K562 (cell line): ENCODE measurements around the gene PACS1. TPM values are rescaled to one million over a fixed set of nuclear protein-coding genes. Genes with fewer than 3 reads are reported as not detected.

ENCODE experiments used
- CBX3 ChIP-seq, 2 experiments: IDR thresholded peaks; 1 replicate in 1 of 2; 2 replicates in 1 of 2; pipeline ENCODE4 v1.6.1; 2012; ENCODE audit warnings: inconsistent platforms in 2 of 2, low read length in 2 of 2, borderline replicate concordance in 1 of 2, control low read depth in 1 of 2
- CEBPG ChIP-seq, 3 experiments: fragments of 200-800 bp in 1 of 3; sonication (Bioruptor generic) in 1 of 3; sonication (generic) in 1 of 3; formaldehyde crosslinking in 1 of 3; IDR thresholded peaks in 2 of 3; conservative IDR thresholded peaks in 1 of 3; 2 replicates each; pipeline versions ENCODE4 v1.6.1 to v1.8.0; 2016 to 2022; ENCODE audit warnings: missing compliant biosample characterization in 2 of 3, missing genetic modification characterization in 2 of 3, mild to moderate bottlenecking in 1 of 3, missing genetic modification reagents in 1 of 3
- CHD1 ChIP-seq: fragments of 200-600 bp; sonication (generic); IDR thresholded peaks from one replicate; pipeline ENCODE4 v1.6.1; 2012; ENCODE audit warnings: mild to moderate bottlenecking, moderate library complexity, low read length, inconsistent platforms
- DDX20 ChIP-seq: fragments of 450-650 bp; IDR thresholded peaks from 2 replicates; pipeline ENCODE4 v1.6.1; 2016; ENCODE audit warnings: missing genetic modification characterization, low read depth, mild to moderate bottlenecking, missing compliant biosample characterization, moderate library complexity
- GTF3C2 ChIP-seq: IDR thresholded peaks from 3 replicates; pipeline ENCODE4 v1.6.1; 2011; ENCODE audit warnings: borderline replicate concordance, mild to moderate bottlenecking, moderate library complexity; ENCODE audit not compliant: insufficient read length; ENCODE audit errors: extremely low read depth
- HDAC3 ChIP-seq: fragments of 450-650 bp; IDR thresholded peaks from 2 replicates; pipeline ENCODE4 v1.6.1; 2018; ENCODE audit warnings: borderline replicate concordance, mild to moderate bottlenecking, moderate library complexity; ENCODE audit not compliant: partially characterized antibody
- KLF1 ChIP-seq: fragments of 450-650 bp; IDR thresholded peaks from 2 replicates; pipeline ENCODE4 v1.6.1; 2016; ENCODE audit warnings: missing genetic modification characterization, missing compliant biosample characterization
- NCOA2 ChIP-seq, 2 experiments: fragments of 450-650 bp; IDR thresholded peaks; 2 replicates each; pipeline ENCODE4 v1.6.1; 2018; ENCODE audit warnings: mild to moderate bottlenecking in 2 of 2, moderate library complexity in 1 of 2; ENCODE audit not compliant: partially characterized antibody in 2 of 2
- RAD21 ChIP-seq, 2 experiments: fragments of 250-450 bp in 1 of 2; fragments of 450-650 bp in 1 of 2; sonication (Bioruptor Pico) in 1 of 2; formaldehyde crosslinking in 1 of 2; IDR thresholded peaks in 1 of 2; conservative IDR thresholded peaks in 1 of 2; 2 replicates each; pipeline versions ENCODE4 v1.4.0 to v1.8.0; 2020 to 2022; ENCODE audit warnings: mild to moderate bottlenecking in 2 of 2, moderate library complexity in 1 of 2
- SMAD2 ChIP-seq: fragments of 150-350 bp; IDR thresholded peaks from 2 replicates; pipeline ENCODE4 v1.6.1; 2014; ENCODE audit warnings: low read depth, mild to moderate bottlenecking, low read length
- SMARCB1 ChIP-seq: IDR thresholded peaks from 2 replicates; pipeline ENCODE4 v1.6.1; 2011; ENCODE audit warnings: improper control_type of control experiment, low read depth; ENCODE audit not compliant: insufficient read length
- ZKSCAN1 ChIP-seq: fragments of 150-350 bp; IDR thresholded peaks from 2 replicates; pipeline ENCODE4 v1.6.1; 2016; ENCODE audit warnings: low read depth, low read length
- ZNF24 ChIP-seq: fragments of 450-650 bp; IDR thresholded peaks from 2 replicates; pipeline ENCODE4 v1.6.1; 2016
- ZNF431 ChIP-seq: sonication (generic); formaldehyde crosslinking; IDR thresholded peaks from 2 replicates; pipeline ENCODE4 v1.8.0; 2022; ENCODE audit warnings: mild to moderate bottlenecking, missing genetic modification reagents
- polyA plus RNA-seq, 8 experiments: library from polyadenylated mRNA; depleted of rRNA in 4 of 8; stranded (reverse) in 5 of 8; unstranded in 3 of 8; fragments of >200 nt; fragmentation: Nextera tagmentation in 2 of 8; fragmentation: Illumina TruSeq in 1 of 8; extraction: Ambion mirVana in 2 of 8; extraction: Trizol in 1 of 8; gene quantifications; 2 replicates each; pipeline versions ENCODE4 v1.2.1 to v1.2.3, GENCODE V29; 2011 to 2014; ENCODE audit warnings: inconsistent platforms in 1 of 8, missing spikeins in 1 of 8
- total RNA-seq, 7 experiments: library from RNA; depleted of rRNA in 6 of 7; stranded (reverse); fragments of >200 nt in 6 of 7; fragmentation: Illumina TruSeq in 2 of 7; extraction: Trizol in 2 of 7; gene quantifications; 2 replicates each; pipeline versions ENCODE4 v1.2.1 to v1.2.3, GENCODE V29; 2011 to 2021; ENCODE audit warnings: low replicate concordance in 1 of 7
- TF ChIP-seq, protein P1 (sequence below): sonication (generic); formaldehyde crosslinking; IDR thresholded peaks from 2 replicates; pipeline ENCODE4 v1.8.1; 2023; ENCODE audit warnings: missing genetic modification reagents, mild to moderate bottlenecking, borderline replicate concordance
- TF ChIP-seq, protein P2 (sequence below): fragments of 200-400 bp; formaldehyde crosslinking; IDR thresholded peaks from 2 replicates; pipeline ENCODE4 v1.6.1; 2017; ENCODE audit warnings: mild to moderate bottlenecking, low read depth, low read length, moderate library complexity

Gene PACS1
- total and polyA plus RNA-seq, 9 of the 15 experiments (the other 6 are each of a cell fraction or from before 2014, with no cell fraction given): 0.34 to 28.1 (median 8.5) TPM

DNA sequence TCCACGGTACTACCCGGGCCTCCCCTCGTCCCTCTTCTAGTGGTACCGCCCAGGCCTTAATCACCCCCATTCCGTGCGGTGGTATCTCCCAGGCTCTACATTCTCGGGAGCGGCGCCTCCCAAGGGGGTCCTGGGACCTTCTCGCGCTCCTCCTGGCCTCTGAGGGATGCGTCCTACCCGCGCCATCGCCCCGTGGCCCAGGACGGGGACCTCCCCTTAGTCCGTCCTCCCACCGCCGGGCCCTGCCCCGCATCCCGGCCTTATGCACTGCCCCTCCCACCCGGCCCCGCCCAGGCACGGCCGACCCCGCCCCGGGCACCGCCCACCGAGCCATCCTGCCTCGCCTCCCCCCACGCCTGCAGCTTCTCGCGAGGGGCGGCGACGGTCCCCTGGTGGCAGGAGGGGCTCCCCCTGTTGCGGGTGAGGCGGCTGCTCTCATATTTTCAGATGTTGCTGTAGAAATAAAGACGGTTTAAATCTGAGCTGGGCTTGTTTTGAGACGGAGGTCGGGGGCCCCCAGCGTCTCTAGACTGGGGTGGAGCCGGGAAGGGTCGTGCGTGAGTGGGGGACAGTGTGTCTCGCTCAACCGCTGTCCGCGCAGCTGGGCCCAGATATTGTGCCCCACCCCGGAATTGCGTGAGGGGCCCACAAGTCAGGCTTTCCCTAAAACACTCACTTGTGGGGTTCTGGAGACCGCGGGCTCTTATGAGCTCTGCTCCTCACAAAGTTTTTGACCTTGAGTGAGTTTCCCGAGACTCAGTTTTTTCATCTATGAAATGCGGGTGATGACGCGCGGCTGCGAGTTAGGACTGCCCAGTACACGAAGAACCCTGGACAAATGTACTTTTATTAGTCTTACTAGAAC, 197.5 kb downstream of the PACS1 start (continued):
- TF ChIP-seq, protein P1, sequence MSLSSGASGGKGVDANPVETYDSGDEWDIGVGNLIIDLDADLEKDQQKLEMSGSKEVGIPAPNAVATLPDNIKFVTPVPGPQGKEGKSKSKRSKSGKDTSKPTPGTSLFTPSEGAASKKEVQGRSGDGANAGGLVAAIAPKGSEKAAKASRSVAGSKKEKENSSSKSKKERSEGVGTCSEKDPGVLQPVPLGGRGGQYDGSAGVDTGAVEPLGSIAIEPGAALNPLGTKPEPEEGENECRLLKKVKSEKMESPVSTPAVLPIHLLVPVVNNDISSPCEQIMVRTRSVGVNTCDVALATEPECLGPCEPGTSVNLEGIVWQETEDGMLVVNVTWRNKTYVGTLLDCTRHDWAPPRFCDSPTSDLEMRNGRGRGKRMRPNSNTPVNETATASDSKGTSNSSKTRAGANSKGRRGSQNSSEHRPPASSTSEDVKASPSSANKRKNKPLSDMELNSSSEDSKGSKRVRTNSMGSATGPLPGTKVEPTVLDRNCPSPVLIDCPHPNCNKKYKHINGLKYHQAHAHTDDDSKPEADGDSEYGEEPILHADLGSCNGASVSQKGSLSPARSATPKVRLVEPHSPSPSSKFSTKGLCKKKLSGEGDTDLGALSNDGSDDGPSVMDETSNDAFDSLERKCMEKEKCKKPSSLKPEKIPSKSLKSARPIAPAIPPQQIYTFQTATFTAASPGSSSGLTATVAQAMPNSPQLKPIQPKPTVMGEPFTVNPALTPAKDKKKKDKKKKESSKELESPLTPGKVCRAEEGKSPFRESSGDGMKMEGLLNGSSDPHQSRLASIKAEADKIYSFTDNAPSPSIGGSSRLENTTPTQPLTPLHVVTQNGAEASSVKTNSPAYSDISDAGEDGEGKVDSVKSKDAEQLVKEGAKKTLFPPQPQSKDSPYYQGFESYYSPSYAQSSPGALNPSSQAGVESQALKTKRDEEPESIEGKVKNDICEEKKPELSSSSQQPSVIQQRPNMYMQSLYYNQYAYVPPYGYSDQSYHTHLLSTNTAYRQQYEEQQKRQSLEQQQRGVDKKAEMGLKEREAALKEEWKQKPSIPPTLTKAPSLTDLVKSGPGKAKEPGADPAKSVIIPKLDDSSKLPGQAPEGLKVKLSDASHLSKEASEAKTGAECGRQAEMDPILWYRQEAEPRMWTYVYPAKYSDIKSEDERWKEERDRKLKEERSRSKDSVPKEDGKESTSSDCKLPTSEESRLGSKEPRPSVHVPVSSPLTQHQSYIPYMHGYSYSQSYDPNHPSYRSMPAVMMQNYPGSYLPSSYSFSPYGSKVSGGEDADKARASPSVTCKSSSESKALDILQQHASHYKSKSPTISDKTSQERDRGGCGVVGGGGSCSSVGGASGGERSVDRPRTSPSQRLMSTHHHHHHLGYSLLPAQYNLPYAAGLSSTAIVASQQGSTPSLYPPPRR (CRISPR knock-in tag): no peak
- TF ChIP-seq ZNF24: no peak
- TF ChIP-seq ZNF431: 0 out of 2 replicates have a peak, but pooled peaks have one; percentile 27
- TF ChIP-seq CEBPG (CRISPR knock-in tag; IDR thresholded peaks at IDR 0.05): no peak
- TF ChIP-seq CEBPG (tag; conservative IDR thresholded peaks at IDR 0.05 in 1 of 2, IDR thresholded peaks at IDR 0.05 in 1 of 2): no peak
- TF ChIP-seq SMARCB1: no peak
- TF ChIP-seq SMAD2: no peak
- no peak for TF ChIP-seq KLF1
- TF ChIP-seq ZKSCAN1: no peak
- TF ChIP-seq, protein P2, sequence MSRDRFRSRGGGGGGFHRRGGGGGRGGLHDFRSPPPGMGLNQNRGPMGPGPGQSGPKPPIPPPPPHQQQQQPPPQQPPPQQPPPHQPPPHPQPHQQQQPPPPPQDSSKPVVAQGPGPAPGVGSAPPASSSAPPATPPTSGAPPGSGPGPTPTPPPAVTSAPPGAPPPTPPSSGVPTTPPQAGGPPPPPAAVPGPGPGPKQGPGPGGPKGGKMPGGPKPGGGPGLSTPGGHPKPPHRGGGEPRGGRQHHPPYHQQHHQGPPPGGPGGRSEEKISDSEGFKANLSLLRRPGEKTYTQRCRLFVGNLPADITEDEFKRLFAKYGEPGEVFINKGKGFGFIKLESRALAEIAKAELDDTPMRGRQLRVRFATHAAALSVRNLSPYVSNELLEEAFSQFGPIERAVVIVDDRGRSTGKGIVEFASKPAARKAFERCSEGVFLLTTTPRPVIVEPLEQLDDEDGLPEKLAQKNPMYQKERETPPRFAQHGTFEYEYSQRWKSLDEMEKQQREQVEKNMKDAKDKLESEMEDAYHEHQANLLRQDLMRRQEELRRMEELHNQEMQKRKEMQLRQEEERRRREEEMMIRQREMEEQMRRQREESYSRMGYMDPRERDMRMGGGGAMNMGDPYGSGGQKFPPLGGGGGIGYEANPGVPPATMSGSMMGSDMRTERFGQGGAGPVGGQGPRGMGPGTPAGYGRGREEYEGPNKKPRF: no peak
- no peak for TF ChIP-seq GTF3C2
- no peak for TF ChIP-seq RAD21 (CRISPR knock-in tag; conservative IDR thresholded peaks at IDR 0.05 in 1 of 2, IDR thresholded peaks at IDR 0.05 in 1 of 2)
- no peak for TF ChIP-seq CBX3 (IDR thresholded peaks at IDR 0.05; ENCODE audit: borderline replicate concordance in 1 of 2, low read length in 2 of 2)
- no peak for TF ChIP-seq DDX20 (tag)
- no peak for TF ChIP-seq CHD1
- no peak for TF ChIP-seq NCOA2 (IDR thresholded peaks at IDR 0.05; ENCODE audit: partially characterized antibody in 2 of 2)
- no peak for TF ChIP-seq HDAC3
